GM19452 (cell line): Measurements from ENCODE around the gene SIK3.

Experiments
- ATAC-seq: cut with Tn5 transposase; IDR thresholded peaks from one replicate; pipeline ENCODE4 v1.9.1; 2021; ENCODE audit not compliant: unreplicated experiment

Gene SIK3

DNA sequence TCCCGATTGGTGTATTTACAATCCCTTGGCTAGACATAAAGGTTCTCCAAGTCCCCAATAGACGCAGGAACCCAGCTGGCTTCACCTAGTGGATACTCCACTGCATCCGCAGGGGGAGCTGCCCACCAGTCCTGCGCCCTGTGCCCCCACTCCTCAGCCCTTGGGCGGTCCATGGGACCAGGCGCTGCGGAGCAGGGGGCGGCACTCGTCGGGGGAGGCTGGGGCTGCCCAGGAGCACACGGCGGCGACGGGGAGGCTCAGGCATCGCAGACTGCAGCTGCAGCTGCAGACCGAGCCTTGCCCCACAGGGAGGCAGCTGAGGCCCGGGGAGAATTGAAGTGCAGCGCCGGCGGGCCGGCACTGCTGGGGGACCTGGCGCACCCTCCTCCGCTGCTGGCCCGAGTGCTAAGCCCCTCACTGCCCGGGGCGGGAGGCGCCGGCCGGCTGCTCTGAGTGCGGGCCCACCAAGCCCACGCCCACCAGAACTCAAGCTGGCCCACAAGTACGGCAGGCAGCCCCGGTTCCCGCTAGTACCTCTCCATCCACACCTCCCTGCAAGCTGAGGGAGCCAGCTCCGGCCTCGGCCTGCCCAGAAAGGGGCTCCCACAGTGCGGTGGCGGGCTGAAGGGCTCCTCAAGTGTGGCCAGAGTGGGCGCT is 12.2 kb upstream of the SIK3 start:
- no peak for ATAC-seq

DNA sequence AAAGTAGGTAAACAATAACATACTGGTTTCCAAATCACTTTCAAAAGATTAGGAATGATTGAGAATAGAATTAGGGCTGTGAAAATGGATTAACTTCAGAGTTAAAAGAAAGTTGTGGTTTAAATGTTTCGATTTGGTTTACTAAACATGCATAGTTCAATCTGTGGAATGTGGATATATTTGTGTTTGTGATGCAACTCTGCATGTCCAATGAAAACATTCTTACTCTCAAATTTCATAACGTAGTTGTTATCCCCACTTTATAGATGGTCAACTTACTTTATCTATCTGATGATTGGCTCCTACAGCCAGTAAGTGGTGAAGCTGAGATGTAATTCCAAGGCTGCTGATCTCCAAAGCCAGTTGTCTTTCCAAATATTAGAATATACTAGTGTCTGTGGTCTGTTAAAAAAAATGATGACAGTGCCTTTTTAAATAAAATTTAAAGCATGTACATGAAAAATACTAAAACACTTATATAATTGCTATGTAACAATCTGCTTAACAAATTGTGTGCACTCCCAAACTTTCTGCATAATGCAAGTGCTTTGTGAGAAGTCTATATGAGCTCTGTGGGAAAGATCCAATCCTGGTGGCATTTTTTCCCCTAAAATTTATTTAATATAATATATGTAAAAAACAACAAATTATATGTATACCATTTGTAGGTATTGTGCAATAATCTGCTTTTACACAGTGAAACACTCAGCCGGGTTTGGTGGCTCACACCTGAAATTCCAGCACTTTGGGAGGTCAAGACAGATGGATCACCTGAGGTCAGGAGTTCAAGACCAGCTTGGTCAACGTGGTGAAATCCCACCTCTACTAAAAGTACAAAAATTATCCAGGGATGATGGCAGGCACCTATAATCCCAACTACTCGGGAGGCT is 9.7 kb upstream of the SIK3 start:
- ATAC-seq = no peak

DNA sequence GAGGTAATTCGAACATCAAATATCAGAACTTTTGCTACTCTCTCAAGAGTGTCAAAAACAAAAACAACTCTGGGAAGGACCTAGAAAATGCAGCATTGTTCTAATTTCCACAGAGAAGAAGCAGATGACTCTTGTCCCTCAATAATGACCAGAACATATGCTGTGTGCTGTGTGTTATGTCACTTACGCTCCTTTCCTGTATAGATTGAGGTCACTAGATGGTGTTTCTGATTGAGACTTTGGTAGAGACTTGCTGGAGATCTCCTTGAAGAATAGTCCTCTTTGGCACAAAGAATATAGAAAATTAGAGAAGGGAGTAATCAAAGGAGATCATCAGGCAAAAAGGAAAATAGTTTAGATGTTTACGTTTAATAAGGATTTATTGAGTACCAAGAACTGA is 2.3 kb upstream of the SIK3 start:
- no peak for ATAC-seq

DNA sequence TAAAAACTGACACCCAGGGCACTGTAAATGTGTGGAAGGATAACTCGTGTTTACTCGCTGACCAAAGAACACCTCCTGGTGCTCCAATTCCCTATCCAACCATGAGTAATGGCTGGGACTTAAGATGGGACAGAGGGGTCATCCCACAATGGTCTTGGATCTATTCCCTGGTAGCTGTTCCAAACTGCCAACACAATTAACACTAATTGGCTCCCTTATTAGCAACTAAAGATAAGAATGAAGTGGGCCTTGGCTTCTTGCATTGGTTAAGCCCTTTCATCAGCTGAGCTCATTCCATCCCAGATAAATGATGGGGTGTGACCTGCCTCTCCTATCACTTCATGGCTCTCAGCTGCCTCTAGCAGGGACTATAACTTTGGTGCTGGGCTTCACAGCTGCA is 1.5 kb upstream of the SIK3 start:
- no peak for ATAC-seq

DNA sequence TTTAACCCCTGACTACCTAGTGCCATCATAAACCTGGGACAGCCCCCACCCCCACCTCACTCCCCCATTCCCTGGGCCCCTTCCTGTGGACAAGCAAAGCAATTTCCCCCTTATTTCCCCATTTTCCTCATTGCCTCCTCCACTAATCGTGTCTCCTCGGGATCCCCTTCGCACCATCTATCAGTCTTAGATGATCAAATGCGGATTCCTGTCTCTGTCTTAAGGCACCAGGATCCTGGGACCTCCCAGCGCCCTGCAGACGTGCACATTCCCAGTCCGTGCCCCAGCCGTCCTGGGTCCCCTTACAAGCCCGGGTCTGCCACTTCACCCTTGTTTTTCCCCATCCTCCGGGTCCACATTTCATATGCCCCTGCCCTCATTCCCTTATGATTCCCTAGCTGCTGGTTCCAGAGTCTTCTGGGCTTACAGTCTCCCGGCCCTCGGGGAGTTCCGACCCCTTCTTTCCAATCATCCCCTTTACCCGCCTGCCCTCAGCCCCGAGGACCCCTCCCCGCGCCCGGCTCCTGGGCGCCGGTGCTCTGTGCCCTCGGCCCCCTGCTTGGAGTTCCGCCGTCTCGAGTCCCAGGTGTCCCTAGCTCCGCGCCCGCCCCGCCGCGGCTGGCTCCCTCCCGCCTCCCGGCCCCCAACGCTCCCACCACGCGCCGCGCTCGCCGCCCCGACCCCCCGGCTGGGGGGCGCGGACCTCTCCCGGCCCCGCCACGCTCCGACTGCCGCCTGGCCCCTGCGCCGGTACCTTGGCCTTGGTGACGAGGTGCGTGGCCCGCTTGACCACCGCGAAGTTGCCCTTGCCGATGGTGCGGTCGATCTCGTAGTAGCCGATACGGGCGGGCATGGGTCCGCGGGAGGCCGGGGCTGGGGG is 599 bp downstream of the SIK3 start:
- peak; percentile 21 for ATAC-seq

DNA sequence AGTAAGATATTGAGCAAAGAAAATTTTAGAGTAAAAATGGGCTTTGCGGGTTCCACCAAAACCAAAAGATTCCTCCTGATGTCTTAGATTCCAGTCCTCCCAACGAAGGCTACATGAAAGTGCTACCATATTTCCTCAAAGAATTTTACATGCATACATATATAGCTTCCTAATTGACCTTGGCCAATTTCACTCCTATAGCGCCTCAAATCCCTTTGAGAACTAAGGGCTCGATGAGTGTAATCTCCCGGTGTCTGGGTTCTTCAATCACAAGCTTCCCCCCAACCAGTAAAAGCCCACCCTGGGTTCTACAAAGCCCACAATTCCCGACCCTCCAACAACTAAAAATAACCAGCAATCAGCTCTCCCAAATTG is 1.2 kb downstream of the SIK3 start:
- ATAC-seq = no peak

DNA sequence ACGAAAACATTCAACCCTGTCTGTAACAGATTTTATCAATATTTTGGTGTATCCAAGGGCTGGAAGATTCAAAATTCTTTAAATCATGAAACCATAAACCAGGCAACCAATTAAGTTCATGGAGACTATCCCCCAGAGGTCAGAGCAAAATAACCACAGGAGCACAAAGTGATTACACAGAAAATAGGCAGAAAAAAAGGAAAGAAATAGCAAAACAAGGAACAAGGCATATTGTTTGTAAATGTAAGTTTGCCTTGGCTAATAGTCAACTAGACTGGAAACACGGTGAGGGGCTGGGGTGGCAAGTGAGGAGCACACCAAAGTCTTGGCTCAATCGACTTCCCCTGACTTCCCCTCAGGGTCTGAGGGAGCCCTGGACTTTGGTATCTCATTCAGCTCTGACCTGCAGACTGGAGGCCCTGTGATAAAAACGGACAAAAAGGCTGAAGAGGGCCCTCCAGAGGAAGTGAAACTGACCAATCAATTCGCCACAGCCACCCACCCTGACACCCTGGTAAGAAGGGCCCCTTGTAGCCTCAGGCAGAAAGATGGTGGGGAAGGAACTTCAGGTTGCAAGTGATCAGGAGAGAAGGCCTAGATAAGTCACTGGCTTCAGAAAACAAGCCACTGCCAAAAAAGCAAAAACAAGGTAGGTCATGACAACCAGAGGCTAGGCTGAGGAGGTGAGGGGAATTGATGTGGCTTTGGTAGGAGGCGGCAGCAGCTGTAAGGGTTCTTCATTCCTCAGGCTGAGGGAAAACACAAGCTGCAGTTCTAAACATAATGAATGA is 1.8 kb downstream of the SIK3 start:
- ATAC-seq = peak; percentile 46

DNA sequence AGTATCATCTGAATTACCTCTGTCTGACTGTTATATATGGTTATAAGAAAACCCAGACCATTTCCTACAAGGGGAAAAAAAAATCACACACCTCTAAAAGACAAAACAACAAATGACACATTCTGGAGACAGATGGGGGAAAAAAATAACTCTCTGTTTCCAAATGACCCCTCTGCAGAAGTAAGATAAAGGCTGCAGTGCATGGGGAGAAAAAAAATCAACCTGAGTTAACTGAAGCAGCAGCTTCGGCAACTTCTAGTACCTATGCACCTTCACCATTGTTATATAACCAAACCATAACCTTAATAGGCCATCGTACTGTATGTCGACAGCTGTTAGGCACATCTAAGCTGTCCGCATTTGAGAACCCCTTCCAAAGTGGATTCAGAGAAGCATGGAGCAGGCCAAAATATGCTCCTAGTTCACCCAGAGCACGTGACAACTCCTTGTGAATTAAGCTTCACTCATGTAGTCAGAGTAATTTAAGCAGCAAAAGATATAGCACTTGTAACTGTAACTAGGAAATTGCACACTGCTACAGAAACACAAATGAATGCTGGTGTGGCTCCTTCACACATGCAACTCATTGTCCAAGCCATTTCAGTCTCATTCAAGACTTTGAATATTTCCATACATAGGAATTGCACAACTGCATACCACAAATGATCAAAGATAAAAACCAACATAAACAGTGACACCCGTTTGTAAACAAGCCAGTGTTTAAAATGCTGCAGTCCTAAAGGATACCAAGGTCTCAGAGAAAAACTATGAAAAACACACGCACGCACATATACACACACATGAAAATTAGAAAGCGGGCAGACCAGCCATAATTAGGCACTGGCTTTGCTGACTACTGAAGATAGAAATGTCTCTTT is 2.7 kb downstream of the SIK3 start:
- no peak for ATAC-seq

DNA sequence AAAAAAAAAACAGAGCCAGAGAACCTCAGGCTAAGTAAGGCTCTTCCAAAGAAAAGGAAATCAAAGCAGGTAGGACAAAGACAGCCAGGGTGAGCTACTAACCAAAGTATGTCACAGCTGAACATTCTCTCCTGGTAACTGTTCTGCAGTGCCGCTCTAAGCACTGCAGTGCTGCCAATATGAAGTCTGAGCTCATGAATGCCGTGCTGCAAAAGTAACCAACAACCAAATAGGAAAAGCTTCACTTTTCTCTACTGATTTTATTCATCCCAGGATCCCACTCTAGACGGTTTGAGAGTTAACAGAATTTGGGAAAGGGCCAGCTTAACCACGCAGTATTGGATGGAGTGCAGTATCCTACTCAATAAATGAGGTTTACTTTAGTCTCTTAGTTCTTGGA is 3.5 kb downstream of the SIK3 start:
- ATAC-seq = no peak

DNA sequence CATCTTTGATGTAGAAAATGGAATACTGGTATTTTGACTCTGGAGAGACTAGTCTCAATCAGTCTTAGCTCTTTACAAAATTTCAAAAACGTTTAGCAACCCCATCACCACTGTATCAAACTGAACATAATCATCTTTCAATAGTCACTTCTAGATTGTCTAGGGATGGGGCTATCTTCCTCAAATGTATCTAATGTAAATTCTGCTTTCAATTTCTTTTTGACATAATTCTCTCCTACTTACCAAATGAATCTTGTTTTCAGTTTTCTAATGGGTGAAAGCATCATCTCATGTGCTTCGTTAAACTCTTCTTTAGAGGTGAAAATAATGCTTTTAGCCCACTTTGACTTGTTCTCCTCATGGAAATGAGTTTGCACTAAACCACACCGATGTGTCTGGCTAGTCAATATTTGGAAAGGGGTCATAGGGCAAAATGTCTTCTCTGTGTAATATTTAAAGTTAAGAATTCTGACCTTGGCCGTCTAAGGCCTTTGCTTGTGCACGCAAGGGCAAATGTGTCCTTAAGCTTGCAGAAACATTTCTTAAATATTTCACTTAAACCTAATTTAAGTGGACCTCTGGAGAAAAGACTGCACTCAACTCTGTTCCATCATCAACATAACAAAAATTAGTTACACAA is 5.2 kb downstream of the SIK3 start:
- no peak for ATAC-seq

DNA sequence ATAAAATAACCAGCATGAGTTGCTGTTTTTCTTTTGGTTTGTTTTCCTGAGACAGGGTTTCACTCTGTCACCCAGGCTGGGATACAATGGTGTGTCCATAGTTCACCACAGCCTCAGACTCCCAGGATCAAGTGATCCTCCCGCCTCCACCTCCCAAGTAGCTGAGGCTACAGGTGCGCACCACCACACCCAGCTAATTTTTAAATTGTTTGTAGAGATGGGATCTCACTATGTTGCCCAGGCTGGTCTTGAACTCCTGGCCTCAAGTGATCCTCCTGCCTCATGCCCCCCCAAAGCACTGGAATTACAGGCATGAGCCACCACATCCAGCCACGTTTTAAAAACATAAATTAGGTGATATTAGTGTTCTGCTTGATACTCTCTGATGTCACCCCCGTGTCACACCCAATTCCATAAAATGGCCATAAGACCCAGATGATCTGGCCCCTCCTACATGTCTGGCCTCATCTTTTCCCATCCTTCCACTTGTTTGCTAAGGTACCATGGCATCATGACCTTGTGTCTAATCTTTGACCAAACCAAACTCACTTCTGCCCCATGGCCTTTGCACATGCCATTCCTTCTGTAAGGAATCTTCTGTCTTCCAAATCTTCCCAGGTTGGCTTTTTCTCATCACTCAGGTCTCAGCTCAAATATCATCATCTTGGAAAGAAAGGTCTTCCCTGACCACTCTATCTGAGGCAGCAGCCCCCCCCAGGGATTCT is 6.3 kb downstream of the SIK3 start:
- ATAC-seq = no peak

DNA sequence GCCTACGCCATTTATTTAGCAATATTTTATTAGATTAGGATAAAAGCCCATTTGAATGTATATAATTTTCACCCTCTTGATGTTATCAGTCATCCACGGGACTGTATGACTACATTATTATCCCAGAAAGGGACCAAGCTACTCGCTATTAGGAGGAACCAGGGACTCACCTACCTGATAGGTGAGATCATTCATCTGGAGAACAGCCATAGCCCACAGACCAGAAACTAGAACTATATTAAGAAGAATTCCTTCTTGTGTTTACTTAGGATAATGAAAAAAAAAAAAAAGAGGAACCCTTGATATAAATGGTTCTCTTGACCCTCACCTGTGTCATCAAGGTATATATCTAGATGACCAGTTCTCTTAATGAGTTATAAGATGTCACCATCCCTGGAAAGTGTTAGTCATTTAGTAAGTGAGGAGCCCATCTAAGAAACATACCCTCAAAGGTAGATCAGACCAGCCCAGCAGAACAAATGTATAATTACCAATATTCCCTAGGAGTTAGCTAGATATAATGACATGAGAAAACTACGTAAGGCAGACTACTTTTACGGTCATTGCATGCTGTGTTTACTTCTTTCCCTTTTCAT is 8.0 kb downstream of the SIK3 start:
- no peak for ATAC-seq

DNA sequence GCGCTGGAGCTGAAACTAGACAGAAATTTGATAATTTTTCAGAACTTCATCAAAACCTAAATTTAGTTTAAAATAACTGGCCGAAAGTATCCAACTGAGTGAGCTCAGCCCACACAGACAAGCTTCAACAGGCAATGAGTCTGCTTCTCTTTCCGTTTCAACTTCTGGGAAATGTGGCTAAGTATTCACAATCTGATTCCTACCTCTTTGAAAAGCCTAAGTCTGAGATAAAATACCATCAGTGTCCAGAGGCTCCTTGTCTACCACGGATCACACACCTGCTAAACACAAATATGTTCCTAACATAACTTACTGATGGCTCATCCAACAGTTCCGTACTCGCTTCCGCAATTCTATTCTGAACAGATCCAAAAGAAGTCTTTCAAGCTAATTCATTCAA is 8.5 kb downstream of the SIK3 start:
- no peak for ATAC-seq

DNA sequence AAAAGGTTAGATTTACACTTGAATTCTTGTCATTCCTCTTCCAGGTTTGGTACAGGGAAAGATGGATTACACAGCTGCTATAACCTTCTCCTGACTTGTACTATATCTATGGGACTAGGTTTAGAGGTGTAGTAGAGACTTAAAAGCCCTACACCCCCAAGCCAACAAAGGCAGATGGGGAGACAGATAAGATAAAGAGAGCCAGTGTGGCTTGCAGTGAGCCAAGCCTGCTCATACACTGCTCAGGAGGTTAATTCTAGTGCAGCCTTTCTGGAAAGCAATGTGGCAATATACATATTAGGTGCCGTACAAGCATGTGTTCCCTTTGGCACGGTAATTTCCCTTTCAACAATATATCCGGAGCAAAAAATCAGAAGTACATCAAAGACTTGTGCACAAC is 10.8 kb downstream of the SIK3 start:
- ATAC-seq = no peak

DNA sequence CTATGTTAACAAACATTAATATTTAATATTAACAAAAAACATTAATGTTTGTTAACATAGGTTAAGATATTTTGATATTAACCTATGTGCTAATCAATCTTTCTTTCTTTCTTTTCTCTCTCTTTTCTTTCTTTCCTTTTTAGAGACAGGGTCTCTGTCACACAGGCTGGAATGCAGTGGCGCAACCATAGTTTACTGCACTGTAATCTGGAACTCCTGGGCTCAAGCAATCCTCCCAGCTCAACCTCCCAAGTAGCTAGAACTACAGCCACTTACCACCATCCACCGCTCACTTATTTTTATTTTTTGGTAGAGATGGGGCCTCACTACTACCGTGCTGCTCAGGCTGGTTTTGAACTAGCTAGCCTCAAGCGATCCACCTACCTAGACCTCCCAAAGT is 13.2 kb downstream of the SIK3 start:
- no peak for ATAC-seq

DNA sequence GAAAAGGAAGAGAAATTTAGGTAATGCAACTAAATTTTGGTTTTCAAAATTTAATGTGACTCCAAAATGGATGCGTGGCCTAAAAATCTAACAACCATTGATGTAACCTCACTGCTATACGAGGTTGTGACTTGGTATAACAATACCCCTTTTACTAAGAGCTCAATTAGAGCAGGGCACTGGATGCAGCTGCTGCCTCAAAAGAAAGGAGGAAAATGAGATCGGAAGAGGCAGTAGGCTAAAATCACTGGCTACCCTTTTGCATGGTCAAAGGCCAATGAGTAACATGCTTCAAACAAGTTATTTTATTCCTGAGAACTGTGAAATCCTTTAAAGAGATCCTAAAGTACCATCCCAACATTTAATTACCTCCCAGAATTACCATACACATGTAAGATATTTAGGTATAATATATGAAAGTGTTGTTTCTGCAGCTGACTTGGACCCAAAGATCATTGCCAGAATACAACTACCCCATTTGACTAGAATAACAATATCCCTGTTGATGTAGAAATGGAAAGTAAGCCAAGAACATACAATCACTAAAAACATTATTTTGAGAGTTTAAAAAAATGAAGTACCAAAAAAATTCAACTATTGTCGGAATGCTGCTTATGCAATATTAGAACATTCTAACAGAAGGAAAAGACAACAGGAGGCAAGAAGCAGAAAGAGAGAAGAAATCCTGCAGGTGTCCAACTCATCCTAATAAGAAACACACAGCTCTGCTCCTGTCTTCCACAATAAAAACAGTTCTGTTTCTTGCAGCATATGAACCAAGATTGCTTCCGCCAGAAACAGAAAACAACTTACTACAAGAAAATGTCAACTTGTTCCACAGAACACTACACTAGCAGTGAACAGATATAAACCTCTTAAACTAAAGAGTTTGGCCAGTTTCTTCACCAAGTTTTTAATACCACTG is 15.0 kb downstream of the SIK3 start:
- ATAC-seq = no peak

DNA sequence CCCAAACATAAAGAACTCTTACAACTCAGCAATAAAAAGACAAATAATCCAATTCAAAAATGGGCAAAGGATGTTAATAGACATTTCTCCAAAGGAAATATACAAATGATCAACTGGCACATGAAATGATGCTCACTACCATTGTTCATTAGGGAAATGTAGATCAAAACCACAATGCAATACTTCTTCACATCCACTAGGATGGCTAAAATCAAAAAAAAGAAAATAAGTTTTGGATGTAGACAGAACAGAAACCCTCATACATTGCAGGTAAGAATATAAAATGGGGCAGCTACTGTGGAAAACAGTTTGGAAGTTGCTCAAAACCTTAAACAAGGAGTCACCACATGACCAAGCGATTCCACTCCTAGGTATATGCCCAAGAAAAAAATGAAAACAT is 16.3 kb downstream of the SIK3 start:
- no peak for ATAC-seq
